Esophagus squamous epithelium (tissue), 4 donors: ENCODE measurements around the gene SLAIN1.

Experiments used
- POLR2A ChIP-seq, 4 donors: fragments of 450-650 bp; IDR thresholded peaks; one replicate each; pipeline ENCODE4 v1.6.1; 2017; ENCODE audit warnings: antibody characterized with exemption in 4 of 4, mild to moderate bottlenecking in 4 of 4, moderate library complexity in 3 of 4
- TF ChIP-seq, protein P1 (sequence below), 6 experiments: fragments of 450-650 bp in 4 of 6; fragments of 200-600 bp in 2 of 6; sonication (generic) in 2 of 6; IDR thresholded peaks; one replicate each; pipeline ENCODE4 v1.5.1; 2016 to 2019; ENCODE audit warnings: antibody characterized with exemption in 6 of 6, mild to moderate bottlenecking in 4 of 6, moderate library complexity in 4 of 6

DNA sequence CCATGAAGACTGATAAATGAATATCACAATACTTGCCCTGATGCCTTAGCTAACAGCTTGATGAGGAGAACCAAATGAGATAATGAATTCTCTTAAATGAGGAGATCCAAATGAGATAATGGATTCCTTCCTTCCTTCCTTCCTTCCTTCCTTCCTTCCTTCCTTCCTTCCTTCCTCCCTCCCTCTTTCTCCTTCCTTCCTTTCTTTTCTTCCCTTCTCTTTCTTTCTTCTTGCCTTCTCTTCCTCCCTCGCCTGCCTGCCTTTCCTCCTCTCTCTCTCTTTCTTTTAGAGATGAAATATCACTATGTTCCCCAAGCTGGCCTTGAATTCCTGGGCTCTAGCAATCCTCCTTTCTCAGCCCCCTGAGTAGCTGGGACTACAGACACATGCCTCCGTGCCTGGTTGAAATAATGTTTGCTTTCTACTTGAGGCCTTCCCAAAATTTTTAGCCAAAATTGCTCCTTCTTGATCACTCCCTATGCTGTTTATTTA lies 4.0 kb upstream of the SLAIN1 start:
- TF ChIP-seq, protein P1, sequence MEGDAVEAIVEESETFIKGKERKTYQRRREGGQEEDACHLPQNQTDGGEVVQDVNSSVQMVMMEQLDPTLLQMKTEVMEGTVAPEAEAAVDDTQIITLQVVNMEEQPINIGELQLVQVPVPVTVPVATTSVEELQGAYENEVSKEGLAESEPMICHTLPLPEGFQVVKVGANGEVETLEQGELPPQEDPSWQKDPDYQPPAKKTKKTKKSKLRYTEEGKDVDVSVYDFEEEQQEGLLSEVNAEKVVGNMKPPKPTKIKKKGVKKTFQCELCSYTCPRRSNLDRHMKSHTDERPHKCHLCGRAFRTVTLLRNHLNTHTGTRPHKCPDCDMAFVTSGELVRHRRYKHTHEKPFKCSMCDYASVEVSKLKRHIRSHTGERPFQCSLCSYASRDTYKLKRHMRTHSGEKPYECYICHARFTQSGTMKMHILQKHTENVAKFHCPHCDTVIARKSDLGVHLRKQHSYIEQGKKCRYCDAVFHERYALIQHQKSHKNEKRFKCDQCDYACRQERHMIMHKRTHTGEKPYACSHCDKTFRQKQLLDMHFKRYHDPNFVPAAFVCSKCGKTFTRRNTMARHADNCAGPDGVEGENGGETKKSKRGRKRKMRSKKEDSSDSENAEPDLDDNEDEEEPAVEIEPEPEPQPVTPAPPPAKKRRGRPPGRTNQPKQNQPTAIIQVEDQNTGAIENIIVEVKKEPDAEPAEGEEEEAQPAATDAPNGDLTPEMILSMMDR (IDR thresholded peaks at IDR 0.05): no peak
- TF ChIP-seq POLR2A (IDR thresholded peaks at IDR 0.05): no peak
